Effector memory CD4-positive, alpha-beta T cell (primary cell): Measurements from ENCODE around the gene TBC1D20.
"Not testable (repeated sequence)": the region's sequence is repeated elsewhere in the genome, so short reads cannot be mapped to it uniquely, and the experiment has no call there.

Source experiments
- DNase-seq, 3 donors: peaks; one replicate each; pipeline ENCODE4 v3.0.0-alpha.2; 2020
- H3K27ac ChIP-seq: 2 replicates; pipeline ENCODE4 v1.7.0; 2013; ENCODE audit warnings: mild to moderate bottlenecking, low read length, moderate library complexity; ENCODE audit not compliant: insufficient read depth, poor library complexity, severe bottlenecking
- H3K27me3 ChIP-seq: replicated peaks from 2 replicates; pipeline ENCODE4 v1.7.0; 2013; ENCODE audit warnings: mild to moderate bottlenecking, low read length; ENCODE audit not compliant: insufficient read depth, control insufficient read depth, poor library complexity, severe bottlenecking
- H3K36me3 ChIP-seq: 2 replicates; pipeline ENCODE4 v1.7.0; 2013; ENCODE audit warnings: mild to moderate bottlenecking, low read length, moderate library complexity; ENCODE audit not compliant: control insufficient read depth, insufficient read depth
- H3K4me1 ChIP-seq: 2 replicates; pipeline ENCODE4 v1.7.0; 2013; ENCODE audit warnings: low read length, mild to moderate bottlenecking; ENCODE audit not compliant: control insufficient read depth, insufficient read depth, poor library complexity, severe bottlenecking
- H3K4me3 ChIP-seq: 2 replicates; pipeline ENCODE4 v1.7.0; 2013; ENCODE audit warnings: low read length, low read depth, mild to moderate bottlenecking; ENCODE audit not compliant: insufficient read depth, poor library complexity, severe bottlenecking
- H3K9me3 ChIP-seq: 2 replicates; pipeline ENCODE4 v1.7.0; 2013; ENCODE audit warnings: mild to moderate bottlenecking, low read length, moderate library complexity; ENCODE audit not compliant: control insufficient read depth

The TBC1D20 gene

DNA sequence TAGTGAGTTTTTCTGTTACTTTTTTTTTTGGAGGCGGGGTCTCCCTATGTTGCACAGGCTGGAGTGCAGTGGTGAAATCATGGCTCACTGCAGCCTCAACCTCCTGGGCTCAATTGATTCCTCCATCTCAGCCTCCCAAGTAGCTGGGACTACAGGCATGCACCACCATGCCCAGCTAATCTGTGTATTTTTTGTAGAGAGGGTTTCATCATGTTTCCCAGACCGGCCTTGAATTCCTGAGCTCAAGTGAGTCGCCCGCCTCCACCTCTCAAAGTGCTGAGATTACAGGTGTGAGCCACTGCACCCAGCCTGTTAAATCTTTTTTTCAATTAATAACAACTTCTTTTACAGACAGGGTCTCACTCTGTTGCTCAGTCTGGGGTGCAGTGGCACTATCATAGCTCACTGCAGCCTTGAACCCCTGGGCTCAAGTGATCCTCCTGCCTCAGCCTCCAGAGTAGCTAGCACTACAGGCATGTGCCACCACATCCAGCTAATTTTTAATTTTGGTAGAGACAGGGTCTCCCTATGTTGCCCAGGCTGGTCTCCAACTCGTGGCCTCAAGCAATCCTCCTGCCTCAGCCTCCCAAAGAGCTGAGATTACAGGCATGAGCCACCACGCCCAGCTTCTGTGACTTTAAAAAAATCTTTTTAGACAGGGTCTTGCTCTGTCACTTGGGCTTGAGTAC is 14.4 kb upstream of the TBC1D20 start:
- not testable (repeated sequence) for H3K27ac ChIP-seq, H3K4me1 ChIP-seq, DNase-seq, H3K4me3 ChIP-seq, H3K36me3 ChIP-seq, H3K9me3 ChIP-seq, H3K27me3 ChIP-seq

- Histone ChIP-seq H3K27ac (no peak overlapping the region), H3K9me3 (no peaks in the 10 kb centered on the region), H3K4me1 (no peaks in the 10 kb centered on the region), H3K27me3 (no peaks in the 10 kb centered on the region), H3K36me3 (no peaks in the 10 kb centered on the region), H3K4me3 (no peak overlapping the region)
- DNase-seq: no peak
Observed at GRCh38 chr20:475463-476357, 13.4 kb upstream of the TBC1D20 start.

- H3K4me3 ChIP-seq: no peak overlapping the region
- no peak overlapping the region for H3K27ac ChIP-seq
- H3K9me3 ChIP-seq: no peaks in the 10 kb centered on the region
- no peaks in the 10 kb centered on the region for H3K36me3 ChIP-seq
- no peaks in the 10 kb centered on the region for H3K27me3 ChIP-seq
- DNase-seq: no peak
- H3K4me1 ChIP-seq: no peaks in the 10 kb centered on the region
Observed at GRCh38 chr20:474581-474980, 12.2 kb upstream of the TBC1D20 start.

GRCh38 chr20:472889-473292 is 10.6 kb upstream of the TBC1D20 start:
- Histone ChIP-seq H3K9me3 (no peaks in the 10 kb centered on the region), H3K27ac (no peak overlapping the region), H3K4me1 (no peaks in the 10 kb centered on the region), H3K27me3 (no peaks in the 10 kb centered on the region), H3K36me3 (no peaks in the 10 kb centered on the region), H3K4me3 (no peak overlapping the region)
- DNase-seq: no peak

DNA sequence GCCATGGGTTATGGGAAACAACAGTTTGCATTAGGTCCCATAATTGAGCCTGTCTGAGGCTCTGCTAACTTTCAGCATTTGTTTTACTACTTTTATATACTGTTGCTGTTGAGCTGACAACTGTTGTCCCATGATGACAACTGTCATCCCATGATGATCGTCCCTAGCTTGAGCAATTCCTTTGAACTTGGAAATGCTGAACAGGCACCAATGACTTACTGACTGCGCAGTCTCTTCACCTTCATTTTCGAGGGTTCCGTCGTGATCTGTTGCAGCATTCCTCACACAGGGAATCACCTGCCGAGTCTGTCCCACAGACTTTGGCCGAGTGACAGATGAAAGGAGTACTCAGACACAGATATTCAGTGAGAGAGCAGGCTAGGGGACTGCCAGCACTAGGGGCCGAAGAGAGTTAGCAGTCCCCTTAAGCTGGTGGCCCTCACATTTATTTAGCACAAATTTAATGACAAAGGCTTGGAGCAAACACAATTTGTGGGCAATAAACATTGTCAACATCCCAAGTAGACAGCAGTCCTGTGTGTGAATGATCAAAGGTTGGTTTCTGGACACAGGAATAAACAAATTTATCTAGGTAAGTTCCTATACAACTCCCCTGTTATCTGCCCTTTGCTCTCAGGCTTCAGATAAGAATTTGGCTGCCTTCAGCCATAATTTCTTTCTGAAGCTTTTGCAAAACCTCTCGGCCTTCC is 10.0 kb upstream of the TBC1D20 start:
- Histone ChIP-seq H3K27me3 (no peaks in the 10 kb centered on the region), H3K9me3 (no peaks in the 10 kb centered on the region), H3K4me1 (no peaks in the 10 kb centered on the region), H3K27ac (no peak overlapping the region), H3K36me3 (no peaks in the 10 kb centered on the region), H3K4me3 (no peak overlapping the region)
- DNase-seq: no peak

DNA sequence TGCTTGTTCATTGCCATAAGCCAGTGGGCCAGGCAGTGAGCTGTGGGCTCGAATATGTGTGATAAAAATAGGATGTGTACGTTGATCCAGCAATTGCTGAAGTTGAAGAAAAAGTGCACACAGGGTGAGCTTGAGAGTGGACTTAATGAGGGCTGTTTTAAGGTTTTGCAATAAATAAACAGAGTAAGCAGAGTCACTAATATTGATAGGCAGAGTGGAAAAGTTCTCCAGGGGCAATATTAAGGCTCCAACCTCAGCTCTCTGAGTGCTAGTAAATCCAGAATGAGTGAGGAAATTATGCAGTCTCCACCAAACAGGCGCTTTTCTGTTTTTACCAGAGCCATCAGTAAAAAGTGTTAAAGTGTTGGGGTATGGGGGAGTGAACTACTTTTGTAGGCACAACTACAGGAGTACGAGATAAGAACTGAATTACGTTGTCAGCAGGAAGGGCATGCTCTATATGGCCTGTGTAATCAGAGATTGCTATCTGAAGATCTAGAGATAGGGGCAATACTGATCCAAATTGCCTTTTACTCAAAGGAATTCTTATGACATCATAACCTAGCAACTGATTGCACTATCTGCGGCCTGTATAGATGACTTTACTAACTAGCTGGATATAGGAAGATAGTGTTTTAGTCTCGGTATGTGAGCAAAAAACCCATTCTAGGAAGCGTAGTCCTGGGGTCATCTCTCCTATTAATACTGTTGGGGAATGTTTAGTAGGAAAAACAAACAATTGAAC is 7.6 kb upstream of the TBC1D20 start:
- H3K36me3 ChIP-seq: no peaks in the 10 kb centered on the region
- H3K4me3 ChIP-seq: no peak overlapping the region
- no peaks in the 10 kb centered on the region for H3K9me3 ChIP-seq
- DNase-seq: no peak
- no peaks in the 10 kb centered on the region for H3K4me1 ChIP-seq
- H3K27ac ChIP-seq: no peak overlapping the region
- no peaks in the 10 kb centered on the region for H3K27me3 ChIP-seq

DNA sequence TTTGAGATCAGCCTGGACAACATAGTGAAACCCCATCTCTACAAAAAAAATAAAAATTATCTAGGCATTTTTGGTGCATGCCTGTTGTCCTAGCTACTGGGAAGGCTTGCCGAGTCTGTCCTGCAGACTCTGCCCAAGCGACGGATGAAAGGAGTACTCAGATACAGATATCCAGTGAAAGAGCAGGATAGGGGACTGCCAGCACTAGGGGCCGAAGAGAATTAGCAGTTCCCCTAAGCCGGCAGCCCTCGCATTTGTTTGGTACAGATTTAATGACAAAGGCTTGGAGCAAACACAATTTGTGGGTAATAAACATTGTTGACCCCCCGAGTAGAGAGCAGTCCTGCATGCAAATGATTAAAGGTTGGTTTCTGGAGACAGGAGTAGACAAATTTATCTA is 5.4 kb upstream of the TBC1D20 start:
- Histone ChIP-seq H3K36me3 (no peaks in the 10 kb centered on the region), H3K9me3 (no peaks in the 10 kb centered on the region), H3K4me1 (no peaks in the 10 kb centered on the region), H3K27me3 (no peaks in the 10 kb centered on the region), H3K27ac (no peak overlapping the region), H3K4me3 (no peak overlapping the region)
- no peak for DNase-seq

GRCh38 chr20:461254-462198 is 807 bp downstream of the TBC1D20 start:
- DNase-seq: peak in 2 of 3 donors; percentile 14 to 32
- Histone ChIP-seq H3K36me3 (no peaks in the 10 kb centered on the region), H3K4me1 (peaks cover 6% of the 10 kb centered on the region), H3K27me3 (no peaks in the 10 kb centered on the region), H3K27ac (peak overlapping the region; percentile 82), H3K9me3 (no peaks in the 10 kb centered on the region), H3K4me3 (peak overlapping the region; percentile 89)

GRCh38 chr20:460707-461106 is 1.6 kb downstream of the TBC1D20 start:
- H3K4me1 ChIP-seq: peaks cover 6% of the 10 kb centered on the region
- no peak overlapping the region for H3K4me3 ChIP-seq
- H3K36me3 ChIP-seq: no peaks in the 10 kb centered on the region

More at GRCh38 chr20:460707-461106, 1.6 kb downstream of the TBC1D20 start:
- DNase-seq: no peak
- H3K9me3 ChIP-seq: no peaks in the 10 kb centered on the region
- no peak overlapping the region for H3K27ac ChIP-seq
- H3K27me3 ChIP-seq: no peaks in the 10 kb centered on the region
